Uterus (tissue), 4 donors: ENCODE results near the gene EPN1. TPM values are rescaled to one million over a fixed set of nuclear protein-coding genes. Genes with fewer than 3 reads are reported as not detected.

Experiments used
- DNase-seq, 2 donors: peaks; one replicate each; pipeline ENCODE4 v3.0.0-alpha.2; 2019 to 2020
- H3K27ac ChIP-seq, 2 donors: fragments of 200-600 bp; sonication (generic); 1 replicate in 1 of 2; 2 replicates in 1 of 2; pipeline ENCODE4 v1.5.1; 2016 to 2018
- H3K27me3 ChIP-seq, 2 donors: fragments of 200-600 bp; sonication (generic); one replicate each; pipeline ENCODE4 v1.5.1; 2018 to 2019; ENCODE audit warnings: control low read depth in 1 of 2
- H3K36me3 ChIP-seq, 2 donors: fragments of 200-600 bp; sonication (generic); one replicate each; pipeline ENCODE4 v1.5.1; 2019; ENCODE audit warnings: control low read depth in 1 of 2
- H3K4me1 ChIP-seq, 2 donors: fragments of 200-600 bp; sonication (generic); one replicate each; pipeline ENCODE4 v1.5.1; 2018 to 2019; ENCODE audit warnings: control low read depth in 1 of 2
- H3K4me3 ChIP-seq, 2 donors: fragments of 200-600 bp; sonication (generic); 1 replicate in 1 of 2; 2 replicates in 1 of 2; pipeline ENCODE4 v1.5.1; 2018 to 2019; ENCODE audit warnings: mild to moderate bottlenecking in 1 of 2
- H3K9me3 ChIP-seq, 2 donors: fragments of 200-600 bp; sonication (generic); one replicate each; pipeline ENCODE4 v1.5.1; 2019; ENCODE audit warnings: control low read depth in 1 of 2
- POLR2A ChIP-seq, 2 donors: fragments of 450-650 bp; IDR thresholded peaks; one replicate each; pipeline ENCODE4 v1.6.1; 2016; ENCODE audit warnings: antibody characterized with exemption in 2 of 2, mild to moderate bottlenecking in 1 of 2, moderate library complexity in 1 of 2
- intact Hi-C: fragments of 100-400 bp; cut with DNase I; formaldehyde crosslinking; loops from one replicate; pipeline ENCODE4 v1.15.1; 2023; ENCODE audit warnings: low total_unique reads
- total RNA-seq, 4 donors: library from RNA; depleted of rRNA in 3 of 4; stranded (reverse); fragments of >200 nt in 3 of 4; gene quantifications; one replicate each; pipeline versions ENCODE4 v1.1.0 to v1.2.4, GENCODE V29; 2014 to 2023
- TF ChIP-seq, protein P1 (sequence below), 4 experiments: fragments of 200-600 bp in 2 of 4; fragments of 450-650 bp in 2 of 4; sonication (generic) in 2 of 4; IDR thresholded peaks; one replicate each; pipeline ENCODE4 v1.5.1; 2016 to 2019; ENCODE audit warnings: antibody characterized with exemption in 4 of 4, mild to moderate bottlenecking in 2 of 4, moderate library complexity in 1 of 4
- donor health status: DM: yes; HTN: yes; CAD: no.

The EPN1 gene
- total RNA-seq: 10 to 100 TPM; 27.9 to 88.4 (median 51.7) TPM

DNA sequence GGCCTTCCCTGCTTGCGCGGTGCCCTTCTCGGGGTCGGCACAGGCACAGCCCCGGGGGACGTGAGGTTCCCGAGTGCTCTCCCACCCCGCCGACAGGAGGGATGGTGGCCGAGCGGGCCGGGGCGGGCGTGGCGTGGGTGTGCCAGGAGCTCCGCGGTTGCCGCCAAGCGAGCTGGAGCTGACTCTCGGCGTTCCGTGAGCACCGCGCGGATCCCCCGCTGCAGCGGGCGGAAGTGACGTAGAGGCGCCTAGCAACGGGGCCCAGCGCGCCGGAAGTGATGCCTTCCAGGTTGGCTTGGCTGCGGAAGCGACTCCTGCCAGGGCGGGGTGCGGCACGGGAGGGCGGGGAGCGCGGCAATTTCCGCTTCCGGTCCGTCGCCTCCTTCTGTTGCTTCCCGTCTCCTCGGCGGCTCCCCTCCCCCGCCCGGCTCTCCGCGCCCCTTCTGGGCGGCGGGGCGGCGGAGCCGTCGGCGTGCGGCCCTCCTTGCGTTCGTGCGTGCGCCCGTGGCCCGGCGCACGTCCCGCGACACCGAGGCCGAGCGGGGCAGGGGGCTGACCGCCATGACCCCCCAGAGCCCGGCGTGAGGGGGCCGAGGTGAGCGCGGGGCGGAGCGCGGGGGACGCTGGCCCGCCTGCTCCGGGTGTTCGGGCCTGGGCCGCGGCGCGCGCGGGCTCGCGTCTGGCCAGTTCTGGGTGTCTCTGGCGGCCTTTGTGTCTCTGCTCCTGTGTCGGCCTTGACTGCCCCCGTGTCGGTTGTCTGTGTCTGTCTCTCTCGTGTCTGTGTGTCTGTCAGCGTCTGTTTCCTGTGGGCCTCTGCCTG is at the start of gene EPN1:
Gene EPN1 (plus strand): TSS at position 386 of the 820 bp plus-strand sequence. CDS start 3,402 bp downstream, outside the sequence.
- peak; percentile 95 to 96 for DNase-seq
- H3K27me3 ChIP-seq: no peaks in the 10 kb centered on the region
- no peaks in the 10 kb centered on the region for H3K9me3 ChIP-seq
- H3K36me3 ChIP-seq: no peaks in the 10 kb centered on the region
- peak; percentile 14 to 45 for TF ChIP-seq POLR2A (IDR thresholded peaks at IDR 0.05)
- TF ChIP-seq, protein P1, sequence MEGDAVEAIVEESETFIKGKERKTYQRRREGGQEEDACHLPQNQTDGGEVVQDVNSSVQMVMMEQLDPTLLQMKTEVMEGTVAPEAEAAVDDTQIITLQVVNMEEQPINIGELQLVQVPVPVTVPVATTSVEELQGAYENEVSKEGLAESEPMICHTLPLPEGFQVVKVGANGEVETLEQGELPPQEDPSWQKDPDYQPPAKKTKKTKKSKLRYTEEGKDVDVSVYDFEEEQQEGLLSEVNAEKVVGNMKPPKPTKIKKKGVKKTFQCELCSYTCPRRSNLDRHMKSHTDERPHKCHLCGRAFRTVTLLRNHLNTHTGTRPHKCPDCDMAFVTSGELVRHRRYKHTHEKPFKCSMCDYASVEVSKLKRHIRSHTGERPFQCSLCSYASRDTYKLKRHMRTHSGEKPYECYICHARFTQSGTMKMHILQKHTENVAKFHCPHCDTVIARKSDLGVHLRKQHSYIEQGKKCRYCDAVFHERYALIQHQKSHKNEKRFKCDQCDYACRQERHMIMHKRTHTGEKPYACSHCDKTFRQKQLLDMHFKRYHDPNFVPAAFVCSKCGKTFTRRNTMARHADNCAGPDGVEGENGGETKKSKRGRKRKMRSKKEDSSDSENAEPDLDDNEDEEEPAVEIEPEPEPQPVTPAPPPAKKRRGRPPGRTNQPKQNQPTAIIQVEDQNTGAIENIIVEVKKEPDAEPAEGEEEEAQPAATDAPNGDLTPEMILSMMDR (IDR thresholded peaks at IDR 0.05): no peak
- peak within 1 kb of the TSS; percentile 41 to 94 for H3K4me3 ChIP-seq
- intact Hi-C loops: no loop called here
- peak within 1 kb of the TSS; percentile 84 to 90 for H3K27ac ChIP-seq
- peaks cover 7 to 21% of the 10 kb centered on the region in 2 donors for H3K4me1 ChIP-seq

DNA sequence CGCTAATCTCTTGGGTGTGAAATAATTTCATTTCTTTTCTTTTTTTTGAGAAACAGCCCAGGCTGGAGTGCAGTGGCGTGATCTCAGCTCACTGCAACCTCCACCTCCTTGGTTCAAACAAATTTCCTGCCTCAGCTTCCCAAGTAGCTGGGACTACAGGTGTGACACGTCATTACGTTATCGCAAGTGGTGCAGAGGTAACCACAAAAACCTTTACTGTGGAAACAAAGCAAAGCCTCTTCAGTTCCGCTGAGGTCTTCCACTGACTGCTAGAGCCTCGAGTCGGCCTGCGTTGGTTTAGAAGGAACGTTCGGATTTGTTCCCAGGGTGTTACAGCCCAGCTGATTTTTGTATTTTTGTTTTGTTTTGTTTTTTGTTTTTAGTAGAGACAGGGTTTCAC is 48.7 kb upstream of the EPN1 start:
- H3K9me3 ChIP-seq: no peaks in the 10 kb centered on the region
- intact Hi-C loops: no loop called here
- no peaks in the 10 kb centered on the region for H3K27me3 ChIP-seq
- DNase-seq: no peak
- H3K4me3 ChIP-seq: no peak overlapping the region
- H3K4me1 ChIP-seq: no peaks in the 10 kb centered on the region
- no peak overlapping the region for H3K27ac ChIP-seq
- TF ChIP-seq, protein P1 (IDR thresholded peaks at IDR 0.05): no peak
- no peak for TF ChIP-seq POLR2A (IDR thresholded peaks at IDR 0.05)
- no peaks in the 10 kb centered on the region for H3K36me3 ChIP-seq

DNA sequence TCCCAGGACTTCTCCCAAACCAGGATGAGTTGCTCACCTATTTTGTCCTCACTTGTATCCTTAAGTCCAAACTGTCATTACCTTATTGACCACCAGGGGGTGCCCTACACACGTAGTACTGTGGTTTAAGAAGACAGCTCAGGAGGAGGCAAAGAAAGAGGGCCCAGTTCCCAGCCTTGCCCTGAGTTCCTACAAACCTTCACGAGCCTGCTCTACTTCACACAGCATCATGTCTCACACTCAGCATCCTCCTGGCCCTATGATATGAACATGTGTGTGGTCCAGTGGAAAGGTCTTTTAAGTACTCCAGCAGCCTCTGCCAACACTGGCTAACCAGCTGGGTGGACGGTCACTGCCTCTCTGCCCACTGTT is 42.6 kb upstream of the EPN1 start:
- H3K4me1 ChIP-seq: peaks cover 0 to 21% of the 10 kb centered on the region in 2 donors
- H3K4me3 ChIP-seq: no peak overlapping the region
- H3K9me3 ChIP-seq: no peaks in the 10 kb centered on the region
- intact Hi-C loops: no loop called here
- peak overlapping the region in 1 of 2 donors; percentile 38 for H3K27ac ChIP-seq
- TF ChIP-seq POLR2A (IDR thresholded peaks at IDR 0.05): no peak
- TF ChIP-seq, protein P1 (IDR thresholded peaks at IDR 0.05): peak; percentile 81 to 94 (median 86)
- peak; percentile 69 to 97 for DNase-seq
- H3K36me3 ChIP-seq: no peaks in the 10 kb centered on the region
- H3K27me3 ChIP-seq: no peaks in the 10 kb centered on the region

DNA sequence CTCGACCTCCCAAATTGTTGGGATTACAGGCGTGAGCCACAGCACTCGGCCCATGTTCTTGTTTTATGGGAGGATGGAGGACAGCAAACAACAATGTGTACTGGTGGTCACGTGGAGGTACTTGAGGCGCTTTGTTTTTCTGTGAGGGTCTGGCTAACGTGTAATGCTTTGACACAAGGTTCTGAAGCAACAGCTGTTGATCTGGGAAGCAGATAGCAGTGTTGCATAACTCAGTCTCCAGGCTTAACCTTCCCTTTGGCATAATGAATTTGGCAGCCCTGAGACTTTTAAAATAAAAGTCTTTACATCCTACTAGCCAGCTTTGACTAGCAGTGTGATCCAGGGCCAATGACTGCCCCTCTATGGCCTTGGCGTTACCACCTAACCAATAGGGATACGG is 41.2 kb upstream of the EPN1 start:
- H3K36me3 ChIP-seq: no peaks in the 10 kb centered on the region
- DNase-seq: no peak
- no peaks in the 10 kb centered on the region for H3K9me3 ChIP-seq
- no peaks in the 10 kb centered on the region for H3K27me3 ChIP-seq
- intact Hi-C loops: no loop called here
- H3K27ac ChIP-seq: peak overlapping the region in 1 of 2 donors; percentile 98
- peaks cover 0 to 23% of the 10 kb centered on the region in 2 donors for H3K4me1 ChIP-seq
- H3K4me3 ChIP-seq: no peak overlapping the region
- no peak for TF ChIP-seq POLR2A (IDR thresholded peaks at IDR 0.05)
- TF ChIP-seq, protein P1 (IDR thresholded peaks at IDR 0.05): no peak

DNA sequence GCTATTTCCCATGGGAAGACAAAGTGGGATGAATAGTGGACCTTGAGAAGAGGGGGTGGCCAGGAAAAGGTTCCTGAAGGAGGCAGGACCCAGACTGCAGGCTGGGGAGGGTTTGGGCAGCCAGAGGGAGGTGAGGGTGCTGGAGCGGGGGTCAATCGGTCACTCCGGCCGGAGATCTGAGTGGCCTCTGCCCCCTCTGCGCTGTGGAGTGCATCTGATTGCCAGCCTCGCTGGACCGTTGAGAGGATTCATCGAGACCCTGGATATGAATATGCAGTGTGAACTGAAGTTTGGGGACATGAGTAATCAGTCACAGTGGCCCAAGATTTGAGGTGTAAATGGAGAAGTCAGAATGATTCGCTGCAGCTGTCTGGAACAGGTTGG is 39.7 kb upstream of the EPN1 start:
- H3K27me3 ChIP-seq: no peaks in the 10 kb centered on the region
- peaks cover 0 to 27% of the 10 kb centered on the region in 2 donors for H3K4me1 ChIP-seq
- peak overlapping the region; percentile 88 to 98 for H3K27ac ChIP-seq
- DNase-seq: no peak
- H3K9me3 ChIP-seq: no peaks in the 10 kb centered on the region
- TF ChIP-seq, protein P1 (IDR thresholded peaks at IDR 0.05): no peak
- TF ChIP-seq POLR2A (IDR thresholded peaks at IDR 0.05): no peak
- intact Hi-C loops: no loop called here
- H3K4me3 ChIP-seq: peak overlapping the region; percentile 88 to 91
- H3K36me3 ChIP-seq: no peaks in the 10 kb centered on the region
